Iris pigment epithelial cell (primary cell): ENCODE results near the gene NUDT3.
A peak's percentile ranks its signal among the peaks of the same experiment; 100 is the strongest.
"Not testable (repeated sequence)": the region's sequence is repeated elsewhere in the genome, so short reads cannot be mapped to it uniquely, and the experiment has no call there.

ENCODE experiments used
- DNase-seq: peaks from one replicate; pipeline ENCODE4 v3.0.0-alpha.2; 2011; ENCODE audit warnings: low read depth

Gene NUDT3

DNA sequence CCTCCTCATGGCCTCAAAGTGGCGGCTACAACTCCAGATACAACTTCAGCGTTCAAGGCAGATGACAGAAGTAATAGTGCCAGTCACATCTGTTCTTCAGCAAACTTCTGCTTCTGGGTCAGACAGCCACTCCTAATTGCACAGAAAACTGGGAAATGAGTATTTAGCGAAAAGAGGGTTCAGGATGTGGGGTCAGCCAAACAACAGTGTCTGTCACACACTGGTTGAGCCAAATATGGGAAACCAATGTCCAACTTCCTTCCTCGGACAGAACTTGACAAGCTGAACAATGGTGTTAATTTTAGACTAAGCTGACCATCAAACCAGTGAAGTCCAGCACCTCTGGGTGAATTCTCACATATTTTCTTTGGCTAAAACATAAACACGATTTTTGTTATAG, 22.1 kb downstream of the NUDT3 start:
- DNase-seq: no peak

GRCh38 chr6:34369385-34369784, 23.1 kb downstream of the NUDT3 start:
- no peak for DNase-seq

GRCh38 chr6:34366639-34366921, 25.9 kb downstream of the NUDT3 start:
- no peak for DNase-seq

DNA sequence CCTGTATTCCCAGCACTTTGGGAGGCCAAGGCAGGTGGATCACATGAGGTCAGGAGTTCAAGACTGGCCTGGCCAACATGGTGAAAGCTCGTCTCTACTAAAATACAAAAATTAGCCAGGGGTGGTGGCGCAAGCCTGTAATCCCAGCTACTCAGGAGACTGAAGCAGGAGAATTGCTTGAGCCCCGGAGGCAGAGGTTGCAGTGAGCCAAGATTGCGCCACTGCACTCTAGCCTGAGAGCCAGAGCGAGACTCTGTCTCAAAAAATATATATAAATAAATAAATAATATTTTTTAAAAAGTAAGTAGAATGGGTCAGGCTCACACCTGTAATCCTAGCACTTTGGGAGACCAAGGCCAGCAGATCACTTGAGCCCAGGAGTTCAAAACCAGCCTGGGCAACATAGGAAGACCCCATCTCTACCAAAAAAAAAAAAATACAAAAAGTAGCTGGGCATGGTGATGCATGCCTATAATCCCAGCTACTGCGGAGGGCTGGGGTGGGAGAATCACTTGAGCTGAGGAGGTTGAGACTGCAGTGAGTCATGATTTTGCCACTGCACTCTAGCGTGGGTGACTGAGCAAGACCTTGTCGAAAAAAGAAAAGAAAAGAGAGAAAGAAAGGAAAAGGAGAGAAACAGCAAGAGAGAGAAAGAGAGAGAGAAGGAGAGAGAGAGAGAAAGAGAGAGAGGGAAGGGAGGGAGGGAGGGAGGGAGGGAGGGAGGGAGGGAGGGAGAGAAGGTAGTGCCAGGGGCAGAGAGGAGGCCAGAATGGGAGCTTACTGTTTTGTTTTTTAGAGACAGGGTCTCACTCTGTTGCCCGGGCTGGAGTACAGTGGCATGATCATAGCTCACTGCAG, 26.5 kb downstream of the NUDT3 start:
- peak; percentile 94 for DNase-seq

GRCh38 chr6:34363681-34364075, 28.8 kb downstream of the NUDT3 start:
- DNase-seq: not testable (repeated sequence)

DNA sequence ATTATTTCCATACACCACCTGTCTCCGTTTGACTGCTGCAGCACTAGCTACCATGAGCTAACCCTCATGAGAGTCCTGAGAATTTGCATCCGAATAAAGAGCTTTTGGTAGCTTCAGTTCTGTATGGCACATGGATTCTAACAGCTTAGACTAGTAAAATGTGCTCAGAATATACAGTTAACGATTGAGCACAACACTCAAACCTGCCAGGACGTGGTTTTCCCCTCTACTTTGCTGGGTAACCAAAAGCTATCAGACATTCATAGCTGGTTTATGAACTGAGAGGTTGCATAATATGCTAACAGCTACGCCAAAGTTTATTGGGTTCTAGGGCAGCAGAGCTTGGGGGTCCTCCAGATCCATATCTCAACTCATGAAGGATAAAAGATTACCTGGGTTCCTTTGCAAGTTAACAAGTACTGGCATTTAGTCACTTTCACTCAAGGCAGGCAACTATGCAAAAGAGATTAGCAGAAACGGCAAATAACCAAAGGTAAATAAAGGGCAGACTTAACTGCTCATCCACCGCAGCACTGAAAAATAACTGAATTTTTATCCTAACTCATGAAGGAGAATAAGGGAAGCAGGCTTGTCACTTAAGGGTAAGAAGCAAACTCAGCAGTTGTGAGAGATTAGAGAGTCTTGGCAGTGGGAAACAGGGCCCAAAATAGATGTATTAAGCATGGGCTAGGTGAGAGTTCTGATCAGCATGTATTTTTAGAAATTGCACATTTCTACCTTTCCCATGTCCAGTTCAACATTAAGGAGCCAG, 29.4 kb downstream of the NUDT3 start:
- no peak for DNase-seq

- no peak for DNase-seq
These were observed 30.3 kb downstream of the NUDT3 start for GRCh38 chr6:34362176-34362575.

DNA sequence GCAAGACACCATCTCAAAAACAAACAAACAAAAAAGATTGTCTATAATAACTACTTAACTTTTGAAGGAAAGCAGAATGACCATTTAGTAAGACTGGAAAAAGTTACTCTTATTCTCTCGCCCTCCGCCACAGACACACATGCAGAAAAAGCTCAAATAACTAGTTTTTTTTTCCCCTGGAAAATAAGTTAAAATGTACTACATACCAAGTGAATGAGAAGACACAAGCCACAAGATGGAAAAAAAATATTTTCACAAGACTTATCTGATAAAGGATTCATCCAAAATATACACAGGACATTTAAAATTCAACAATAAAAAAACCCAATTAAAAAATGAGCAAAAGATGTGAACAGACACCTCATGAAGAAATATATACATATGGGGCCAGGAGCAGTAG, 31.9 kb downstream of the NUDT3 start:
- peak; percentile 83 for DNase-seq

DNA sequence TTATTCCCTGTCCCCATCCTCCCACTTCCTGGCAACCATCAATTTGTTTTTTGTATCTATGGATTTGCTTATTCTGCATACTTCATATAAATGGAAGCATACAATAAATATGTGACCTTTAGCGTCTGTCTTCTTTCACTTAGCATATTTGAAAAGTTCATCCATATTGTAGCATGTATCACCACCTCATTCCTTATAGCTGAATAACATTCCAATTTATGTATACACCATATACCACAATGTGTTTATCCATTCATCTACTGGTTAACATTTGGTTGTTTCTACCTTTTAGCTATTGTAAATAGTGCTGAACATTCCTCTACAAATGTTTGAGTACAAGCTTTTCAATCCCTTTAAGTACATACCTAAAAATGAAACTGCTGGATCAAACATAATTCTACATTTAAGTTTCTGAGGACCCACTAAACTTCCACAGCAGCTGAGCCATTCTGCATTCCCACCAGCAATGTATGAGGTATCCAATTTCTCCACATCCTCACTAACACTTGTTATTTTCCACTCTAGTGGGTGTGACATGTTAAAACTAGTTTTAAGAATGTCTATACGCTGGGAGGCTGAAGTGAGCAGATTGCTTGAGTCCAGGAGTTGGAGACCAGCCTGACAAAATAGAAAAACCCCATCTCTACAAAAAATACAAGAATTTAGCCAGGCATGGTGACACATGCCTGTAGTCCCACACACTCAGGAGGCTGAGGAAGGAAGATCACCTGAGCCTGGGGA, 32.9 kb downstream of the NUDT3 start:
- DNase-seq: peak; percentile 63

DNA sequence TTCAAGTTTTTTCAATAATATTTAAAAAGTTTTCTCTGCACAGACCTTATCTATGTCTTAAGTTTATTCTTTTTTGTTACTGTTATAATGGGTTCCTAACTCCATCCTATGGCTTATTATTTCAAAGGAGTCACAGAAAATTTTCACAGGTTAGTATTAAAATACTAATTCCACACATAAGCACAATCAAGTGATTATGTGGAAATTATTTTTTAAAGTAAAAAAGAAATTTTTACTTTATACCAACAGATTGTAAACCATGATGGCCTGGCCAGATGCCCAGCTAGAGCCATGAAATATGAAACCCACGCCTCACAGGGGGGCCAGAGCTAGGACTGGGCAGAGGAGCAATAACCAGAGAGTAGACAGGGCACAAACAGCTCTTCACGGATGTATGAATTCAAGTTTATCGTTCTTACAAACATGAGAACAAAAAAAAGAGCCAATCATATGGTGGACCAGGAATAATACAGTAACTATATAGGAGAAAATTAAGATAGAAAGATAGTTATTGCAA, 34.0 kb downstream of the NUDT3 start:
- peak; percentile 87 for DNase-seq

- no peak for DNase-seq
These were observed 34.5 kb downstream of the NUDT3 start for GRCh38 chr6:34357937-34358336.

DNA sequence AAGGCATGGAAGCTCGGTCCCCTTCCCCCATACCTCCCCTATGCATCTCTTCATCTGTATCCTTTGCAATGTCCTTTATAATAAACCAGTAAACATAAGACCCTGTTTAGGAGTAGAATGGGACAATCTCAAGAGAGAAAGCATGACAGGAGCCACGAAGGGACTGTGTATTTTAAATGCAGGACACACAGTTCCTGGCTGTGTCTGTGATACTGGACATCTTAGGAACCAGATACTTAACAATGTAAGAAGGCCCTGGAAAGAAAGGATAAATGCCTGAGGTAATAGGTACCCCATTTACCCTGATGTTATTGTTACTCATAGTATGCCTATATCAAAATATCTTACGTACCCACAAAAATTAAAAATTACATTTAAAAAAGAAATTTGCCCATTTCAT, 36.6 kb downstream of the NUDT3 start:
- no peak for DNase-seq

GRCh38 chr6:34354230-34354629, 38.2 kb downstream of the NUDT3 start:
- DNase-seq: not testable (repeated sequence)

GRCh38 chr6:34353530-34353929, 38.9 kb downstream of the NUDT3 start:
- DNase-seq: not testable (repeated sequence)

DNA sequence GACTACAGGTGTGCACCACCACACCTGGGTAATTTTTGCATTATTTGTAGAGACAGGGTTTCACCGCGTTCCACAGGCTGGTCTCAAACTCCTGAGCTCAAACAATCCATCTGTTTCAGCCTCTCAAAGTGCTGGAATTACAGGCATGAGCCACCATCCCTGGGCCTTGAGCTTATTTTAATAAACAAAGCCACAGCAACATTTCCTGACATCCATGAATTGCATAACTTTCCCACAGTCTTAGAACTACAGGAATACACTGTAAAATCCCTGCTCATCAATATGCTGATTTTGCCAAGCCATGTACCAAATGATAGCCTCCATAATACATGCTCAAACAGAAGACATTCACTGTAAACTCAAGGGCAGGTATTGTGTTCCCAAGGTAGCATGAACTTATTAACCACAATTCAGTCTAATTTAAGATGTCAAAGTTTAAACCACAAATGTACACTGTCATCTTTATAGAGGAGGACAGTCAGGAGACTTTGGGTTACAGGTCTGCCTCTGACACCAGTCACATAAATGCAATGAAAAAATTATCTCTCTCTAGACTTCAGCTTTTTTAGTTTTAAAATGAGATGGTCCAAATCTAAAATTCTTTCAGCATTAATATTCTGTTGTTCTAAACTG, 40.0 kb downstream of the NUDT3 start:
- peak; percentile 28 for DNase-seq

DNA sequence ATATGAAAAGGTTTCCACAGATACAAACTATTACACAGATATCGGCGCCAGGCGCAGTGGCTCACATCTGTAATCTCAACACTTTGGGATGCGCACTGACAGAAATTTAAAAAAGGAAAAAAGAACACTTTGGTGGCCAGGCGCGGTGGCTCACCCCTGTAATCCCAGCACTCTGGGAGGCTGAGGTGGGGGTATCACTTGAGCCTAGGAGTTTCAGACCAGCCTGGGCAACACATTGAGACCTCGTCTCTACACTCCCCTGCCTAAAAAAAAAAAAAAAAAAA, 41.6 kb downstream of the NUDT3 start:
- no peak for DNase-seq

- DNase-seq: no peak
These were observed 42.1 kb downstream of the NUDT3 start for GRCh38 chr6:34350137-34350933.

GRCh38 chr6:34349211-34349610, 43.3 kb downstream of the NUDT3 start:
- peak; percentile 42 for DNase-seq

DNA sequence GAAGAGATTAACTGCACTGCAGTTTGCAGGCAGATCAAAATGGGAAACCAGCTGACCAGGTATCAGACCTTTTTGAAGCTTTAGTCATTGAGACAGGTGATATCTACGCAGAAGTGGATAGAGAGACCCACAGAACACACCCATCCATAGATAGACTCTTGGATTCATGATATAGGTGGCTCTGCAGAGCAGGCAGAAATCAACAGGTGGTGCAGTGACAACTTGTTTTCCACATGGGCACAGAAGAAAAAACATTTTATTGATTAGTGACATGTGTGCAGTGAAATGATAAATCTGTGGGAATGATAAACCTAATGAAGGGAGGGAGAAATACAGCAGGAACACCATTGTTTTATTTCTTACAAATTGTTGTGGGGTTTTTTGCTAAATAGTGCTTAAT, 45.2 kb downstream of the NUDT3 start:
- no peak for DNase-seq

DNA sequence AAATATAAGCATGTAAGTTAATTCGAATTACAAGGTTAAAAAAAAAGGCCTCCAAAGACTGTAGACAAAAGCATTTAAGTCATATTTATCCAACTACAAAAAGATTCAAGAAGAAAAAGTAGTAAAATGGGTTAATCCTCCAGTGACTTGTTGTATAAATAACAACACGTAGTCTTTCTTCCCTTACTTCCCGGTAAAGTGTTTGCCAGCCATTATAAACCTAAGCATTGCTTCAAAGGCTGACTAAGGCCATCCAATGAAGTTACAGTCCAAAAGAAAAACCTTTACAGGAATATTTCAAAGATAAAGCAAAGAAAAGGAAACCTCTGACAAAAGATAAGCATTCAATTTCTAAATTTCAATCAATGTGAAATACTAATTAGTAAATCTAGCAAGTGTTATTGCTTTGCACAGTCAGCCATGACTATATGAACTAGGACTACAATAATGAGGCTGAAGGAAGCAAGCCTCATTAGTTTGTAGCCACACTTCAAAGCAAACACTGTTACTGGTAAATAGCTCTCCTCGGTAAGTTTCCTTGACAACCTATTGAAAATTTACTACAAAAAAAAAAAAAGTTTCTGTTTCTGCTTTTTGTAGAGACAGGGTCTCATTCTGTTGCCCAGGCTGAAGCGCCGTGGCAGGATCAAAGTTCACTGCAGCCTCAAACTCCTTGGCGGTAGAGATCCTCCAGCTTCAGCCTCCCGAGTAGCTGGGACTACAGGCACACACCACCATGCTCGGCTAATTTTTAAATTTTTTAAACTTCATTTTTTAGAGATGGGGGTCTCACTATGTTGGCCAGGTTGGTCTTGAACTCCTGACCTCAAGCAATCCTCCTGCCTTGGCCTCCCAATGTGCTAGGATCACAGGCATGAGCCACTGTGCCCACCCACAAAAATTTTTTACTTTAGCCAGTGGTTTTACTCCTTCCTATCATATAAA, 46.0 kb downstream of the NUDT3 start:
- no peak for DNase-seq
